ENCODE data around the gene C6orf62.

C6orf62 gene

DNA sequence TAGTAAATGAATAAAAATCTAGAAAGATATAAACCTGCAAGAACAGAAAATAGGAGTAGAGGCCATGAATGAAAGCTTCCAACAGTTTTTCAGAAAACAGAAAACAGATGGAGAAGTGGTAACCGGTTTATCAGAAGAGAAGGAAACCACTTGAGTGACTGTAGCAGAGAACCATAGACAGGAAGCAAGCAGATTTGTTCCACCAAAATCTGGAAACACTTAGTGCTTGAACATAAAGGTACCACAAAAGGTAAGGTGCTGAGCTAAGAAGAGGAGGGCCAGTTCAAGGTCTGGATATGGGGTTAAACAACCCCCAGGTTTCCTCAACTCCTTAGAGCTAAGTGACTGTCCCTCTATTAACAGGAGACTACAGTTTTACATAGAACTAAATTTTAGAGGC lies 63.7 kb downstream of the C6orf62 start:
- TF ChIP-seq, protein P1, sequence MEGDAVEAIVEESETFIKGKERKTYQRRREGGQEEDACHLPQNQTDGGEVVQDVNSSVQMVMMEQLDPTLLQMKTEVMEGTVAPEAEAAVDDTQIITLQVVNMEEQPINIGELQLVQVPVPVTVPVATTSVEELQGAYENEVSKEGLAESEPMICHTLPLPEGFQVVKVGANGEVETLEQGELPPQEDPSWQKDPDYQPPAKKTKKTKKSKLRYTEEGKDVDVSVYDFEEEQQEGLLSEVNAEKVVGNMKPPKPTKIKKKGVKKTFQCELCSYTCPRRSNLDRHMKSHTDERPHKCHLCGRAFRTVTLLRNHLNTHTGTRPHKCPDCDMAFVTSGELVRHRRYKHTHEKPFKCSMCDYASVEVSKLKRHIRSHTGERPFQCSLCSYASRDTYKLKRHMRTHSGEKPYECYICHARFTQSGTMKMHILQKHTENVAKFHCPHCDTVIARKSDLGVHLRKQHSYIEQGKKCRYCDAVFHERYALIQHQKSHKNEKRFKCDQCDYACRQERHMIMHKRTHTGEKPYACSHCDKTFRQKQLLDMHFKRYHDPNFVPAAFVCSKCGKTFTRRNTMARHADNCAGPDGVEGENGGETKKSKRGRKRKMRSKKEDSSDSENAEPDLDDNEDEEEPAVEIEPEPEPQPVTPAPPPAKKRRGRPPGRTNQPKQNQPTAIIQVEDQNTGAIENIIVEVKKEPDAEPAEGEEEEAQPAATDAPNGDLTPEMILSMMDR (IDR thresholded peaks at IDR 0.05), result no peak
